NCI-H1417 treated with DMSO at 0.1 percent for 48 hours (cell line): ENCODE results near the gene ARHGAP4.

Experiments
- DNase-seq: peaks from one replicate; lab custom pipeline; 2025; lab: John Stamatoyannopoulos, UW

The ARHGAP4 gene

DNA sequence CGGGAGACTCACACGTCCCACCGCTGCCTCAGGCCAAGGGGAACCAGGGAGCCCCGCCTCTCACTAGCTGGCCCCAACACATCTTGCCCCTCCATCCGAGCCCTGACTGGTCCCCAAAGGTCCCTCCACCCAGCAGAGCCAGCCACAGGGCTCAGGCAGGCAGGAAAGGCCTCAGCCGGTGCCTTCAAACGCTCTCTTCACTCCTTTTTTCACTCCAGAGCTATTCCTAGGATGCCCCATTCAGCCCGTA lies 1.5 kb upstream of the ARHGAP4 start:
- no peak for DNase-seq

DNA sequence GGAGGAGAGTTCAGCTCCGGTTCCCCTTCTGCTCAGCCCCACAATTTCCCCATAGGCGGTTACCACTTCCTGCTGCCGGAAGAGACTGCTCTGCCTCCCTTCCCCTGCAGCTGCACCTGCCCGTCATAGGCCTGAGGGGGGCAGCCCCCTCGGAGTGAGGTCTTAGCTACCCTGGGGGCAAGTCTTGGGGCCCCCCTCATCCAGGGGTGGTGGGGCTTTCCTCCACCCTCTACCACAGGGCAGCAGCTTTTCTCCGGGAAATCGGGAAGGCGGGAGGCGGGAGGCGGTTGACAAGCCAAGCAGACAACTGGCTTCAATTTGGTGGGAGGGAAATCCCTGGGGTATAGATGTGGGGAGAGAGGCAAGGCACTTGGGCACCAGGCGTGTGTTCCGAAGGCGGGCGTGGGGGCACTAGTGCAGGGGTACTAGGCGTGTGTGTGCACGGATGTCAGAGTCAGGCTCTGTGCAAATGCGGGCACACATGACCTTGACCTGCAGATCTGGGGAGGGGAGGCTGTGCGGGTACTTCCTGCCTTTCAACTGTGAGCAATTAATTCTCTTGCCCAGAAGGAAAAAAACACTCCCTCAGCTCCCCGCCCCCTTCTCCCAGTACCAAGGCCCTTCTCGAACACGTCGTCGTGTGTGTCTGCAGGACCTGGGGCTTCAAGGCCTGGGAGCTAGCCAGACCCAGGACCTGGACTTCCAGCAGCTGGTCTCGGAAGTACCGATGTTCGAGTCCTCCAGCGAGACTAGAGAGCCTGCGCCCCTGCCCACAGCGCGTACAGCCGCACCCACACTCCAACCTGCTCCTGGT lies 1.0 kb upstream of the ARHGAP4 start:
- peak; percentile 27 for DNase-seq

DNA sequence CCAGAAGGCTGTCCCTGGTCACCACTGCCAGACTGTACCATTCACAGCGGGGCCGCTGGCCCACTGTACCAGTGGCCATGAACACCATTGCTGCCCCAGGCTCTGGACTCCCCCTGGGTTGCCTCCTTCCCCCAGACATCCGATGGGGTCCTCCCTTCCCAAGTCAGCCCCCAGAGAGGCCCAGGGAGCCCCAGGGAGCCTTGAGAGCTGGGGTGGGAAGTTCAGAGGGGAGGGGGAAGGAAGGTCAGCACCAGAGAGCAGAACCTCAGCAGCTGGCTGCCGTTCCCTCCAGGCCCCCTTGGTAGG lies 441 bp upstream of the ARHGAP4 start:
- no peak for DNase-seq

DNA sequence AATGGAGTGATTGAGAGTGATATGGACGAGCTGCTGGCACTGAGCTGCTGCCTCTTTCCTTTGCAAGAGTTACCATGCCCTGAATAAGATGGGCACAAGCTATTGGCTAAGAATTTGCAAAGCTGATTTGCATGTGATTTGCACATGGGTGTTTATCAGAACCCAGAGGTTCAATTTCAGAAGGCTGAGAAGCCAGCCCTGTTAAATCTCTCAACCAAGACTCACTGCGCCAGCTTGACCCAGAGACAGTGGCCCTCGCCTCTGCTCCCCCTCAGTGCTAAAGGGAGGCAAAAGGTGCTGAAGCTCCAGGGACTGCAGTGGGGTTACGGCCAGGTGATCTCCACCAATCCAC lies 701 bp downstream of the ARHGAP4 start:
- no peak for DNase-seq

DNA sequence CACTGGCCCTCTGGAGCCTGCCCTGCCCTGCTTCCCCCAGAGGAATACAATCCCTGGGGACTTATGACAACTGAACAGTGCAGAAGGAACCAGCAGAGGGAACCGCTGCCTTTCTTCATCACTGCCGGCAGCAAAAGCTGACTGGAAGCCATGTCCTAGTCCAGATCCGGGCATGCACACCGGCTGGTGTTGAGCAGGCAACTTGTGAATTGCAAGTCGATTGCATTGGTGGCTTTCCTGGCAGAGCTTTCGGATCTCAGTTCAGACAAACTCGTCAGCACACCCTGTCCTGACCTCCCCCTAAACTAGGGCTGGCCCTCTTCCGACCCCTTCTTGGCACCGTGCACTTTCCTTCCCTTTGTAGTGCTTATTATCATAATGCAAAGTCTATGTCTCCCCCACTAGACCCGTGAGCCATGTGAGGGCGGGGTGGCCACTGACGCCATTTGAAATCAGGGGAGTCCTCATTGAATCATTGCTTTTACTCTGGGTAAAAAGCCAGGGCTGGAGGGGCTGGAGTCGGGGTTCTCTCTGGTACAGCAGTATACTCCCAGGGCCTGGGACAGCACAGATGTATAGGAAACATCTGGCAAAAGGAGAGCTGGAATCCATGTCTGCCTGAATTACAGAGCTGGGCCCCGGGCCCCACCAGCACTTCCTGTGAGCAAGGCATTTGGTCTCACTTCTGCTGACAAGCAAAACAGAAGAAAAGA lies 1.8 kb downstream of the ARHGAP4 start:
- no peak for DNase-seq

DNA sequence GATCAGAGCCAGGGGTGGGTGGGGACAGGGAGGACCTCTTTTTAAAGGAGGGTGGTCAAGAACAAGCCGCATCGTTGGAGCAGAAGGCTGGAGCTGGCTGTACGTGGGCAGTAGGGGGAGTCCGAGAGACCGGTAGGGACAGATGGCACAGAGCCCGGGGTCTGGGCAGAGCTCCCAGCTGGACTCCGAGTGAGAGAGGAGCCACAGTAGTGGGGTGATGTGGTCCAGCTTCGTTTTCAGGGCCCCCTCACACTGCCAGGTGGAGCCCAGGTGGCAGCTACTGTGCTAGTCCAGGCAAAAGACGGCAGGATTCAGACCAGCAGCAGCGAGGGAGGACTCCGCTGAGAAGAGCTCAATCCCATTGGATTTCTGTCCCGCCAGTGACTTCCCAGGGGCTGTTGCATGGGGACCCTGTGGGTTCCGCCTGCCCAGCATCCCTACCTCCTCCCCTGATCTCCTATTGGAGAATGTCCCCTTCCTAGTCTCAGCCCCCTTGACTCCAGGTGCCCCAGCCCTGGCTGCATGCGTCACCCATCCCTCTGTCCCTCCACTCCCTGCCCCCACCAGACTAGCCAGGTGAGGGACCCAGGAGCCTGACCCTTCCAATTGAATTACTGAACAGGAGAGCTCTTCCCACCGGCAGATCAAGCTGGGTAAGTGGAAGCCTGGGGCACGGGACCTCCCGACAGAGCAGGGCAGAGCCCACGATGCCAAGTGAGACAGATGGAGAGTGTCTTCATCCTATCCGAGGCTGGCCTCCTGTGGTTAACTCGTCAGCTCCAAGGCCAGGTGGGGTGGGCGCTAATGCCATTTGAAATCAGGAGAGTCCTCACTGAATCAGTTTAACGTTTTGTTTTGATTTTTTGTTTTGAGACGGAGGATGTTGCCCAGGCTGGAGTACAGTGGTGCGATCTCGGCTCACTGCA lies 2.9 kb downstream of the ARHGAP4 start:
- no peak for DNase-seq

DNA sequence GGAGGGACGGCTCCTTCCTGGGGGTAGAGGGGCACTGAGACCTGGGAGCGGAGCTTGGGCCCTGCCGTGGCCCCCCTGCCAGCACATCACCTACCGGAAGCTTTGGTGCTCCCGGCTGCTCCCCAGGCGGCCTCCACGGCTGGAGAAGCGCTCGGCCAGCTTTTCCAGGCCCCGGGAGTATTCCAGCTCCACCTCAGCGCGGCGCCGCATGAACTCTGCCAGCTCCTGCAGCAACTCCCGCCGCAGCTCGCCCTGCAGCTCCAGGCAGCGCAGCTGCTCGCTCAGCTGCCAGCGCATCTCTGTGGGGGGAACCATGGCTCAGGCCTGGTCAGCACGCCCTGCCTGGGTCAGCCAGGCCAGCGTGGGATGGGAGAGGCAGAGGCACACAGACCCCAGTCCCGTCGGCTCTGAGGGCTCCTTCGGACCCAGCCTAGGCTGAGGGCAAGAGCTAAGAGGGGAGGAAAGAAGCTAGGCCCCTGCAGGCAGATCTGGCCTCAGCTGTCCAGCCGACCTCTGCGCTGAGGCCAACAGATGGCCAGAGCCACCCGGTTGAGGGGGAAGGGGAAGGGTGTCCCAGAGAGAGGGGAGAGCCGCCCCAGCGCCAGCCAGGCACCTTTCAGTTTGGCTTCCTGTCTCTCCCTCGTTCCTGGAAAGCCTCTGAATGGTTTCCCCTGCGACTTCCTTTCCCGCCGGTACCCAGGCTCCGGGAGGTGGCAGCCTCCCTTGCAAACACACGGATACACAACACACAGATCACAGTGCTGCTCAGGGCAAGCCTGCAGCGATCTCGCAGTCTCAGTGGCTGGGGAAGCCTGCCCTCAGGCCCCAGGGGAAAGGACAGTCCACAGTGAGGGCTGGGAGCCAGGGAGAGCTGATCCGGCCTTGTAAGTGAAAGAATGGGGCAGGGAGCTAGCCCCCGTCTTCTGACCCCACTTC lies 4.3 kb downstream of the ARHGAP4 start:
- no peak for DNase-seq

DNA sequence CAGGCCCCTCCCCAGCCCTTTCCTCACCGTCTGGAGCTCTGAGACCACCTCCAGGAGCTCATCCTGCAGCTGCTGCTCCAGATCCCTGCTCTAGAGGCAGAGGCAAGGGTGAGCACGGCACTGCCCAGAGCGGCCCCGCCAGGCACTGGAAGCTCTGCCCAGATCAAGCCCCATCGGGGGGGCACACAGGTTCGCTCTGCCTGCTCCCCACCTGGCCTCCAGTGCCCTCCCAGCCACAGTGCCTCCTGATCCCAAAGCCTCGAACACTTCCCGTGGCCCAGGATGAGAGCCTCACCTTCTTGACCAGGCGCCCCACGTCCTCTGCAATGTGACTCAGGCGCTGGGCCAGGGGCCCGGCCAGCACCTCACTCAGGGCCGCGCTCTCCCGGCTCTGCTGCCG lies 5.0 kb downstream of the ARHGAP4 start:
- no peak for DNase-seq

DNA sequence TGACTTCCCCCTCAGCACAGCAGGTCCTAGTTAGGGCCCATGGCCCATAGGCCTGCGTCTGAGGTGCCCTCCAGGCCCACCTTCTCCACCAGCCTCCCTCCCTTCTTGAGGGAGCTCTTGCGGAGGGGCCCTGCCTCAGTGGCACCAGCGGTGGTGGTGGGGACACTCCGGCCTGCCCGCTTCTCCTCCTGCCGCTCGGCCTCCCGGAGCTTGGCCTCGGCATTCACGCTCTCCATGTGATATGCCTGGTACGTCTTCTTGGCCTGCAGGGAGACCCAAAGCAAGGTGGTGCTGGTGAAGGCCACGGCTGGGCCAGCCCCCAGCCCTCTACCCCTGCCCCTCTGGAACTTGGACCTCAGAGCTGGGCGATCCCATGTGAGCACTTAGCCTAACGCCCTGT lies 5.5 kb downstream of the ARHGAP4 start:
- DNase-seq: no peak

DNA sequence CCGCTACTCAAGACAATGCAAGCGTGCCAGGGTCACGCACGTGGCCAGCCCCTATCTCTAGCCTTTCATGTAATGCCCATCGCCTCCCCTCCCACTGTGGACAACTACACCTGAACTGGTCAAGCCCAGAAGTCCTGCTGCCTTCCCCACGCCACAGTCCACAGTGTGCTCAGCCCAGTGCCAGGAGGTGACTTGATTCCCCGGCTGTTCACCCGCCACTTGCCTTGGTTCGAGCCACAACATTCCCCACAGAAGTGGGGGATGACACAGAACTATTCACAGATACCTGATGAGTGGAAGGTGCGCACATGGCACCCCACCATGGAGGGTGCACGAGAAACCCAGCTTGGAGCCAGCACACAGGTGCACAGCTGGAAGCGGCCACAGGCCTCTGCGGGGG lies 6.8 kb downstream of the ARHGAP4 start:
- DNase-seq: no peak

DNA sequence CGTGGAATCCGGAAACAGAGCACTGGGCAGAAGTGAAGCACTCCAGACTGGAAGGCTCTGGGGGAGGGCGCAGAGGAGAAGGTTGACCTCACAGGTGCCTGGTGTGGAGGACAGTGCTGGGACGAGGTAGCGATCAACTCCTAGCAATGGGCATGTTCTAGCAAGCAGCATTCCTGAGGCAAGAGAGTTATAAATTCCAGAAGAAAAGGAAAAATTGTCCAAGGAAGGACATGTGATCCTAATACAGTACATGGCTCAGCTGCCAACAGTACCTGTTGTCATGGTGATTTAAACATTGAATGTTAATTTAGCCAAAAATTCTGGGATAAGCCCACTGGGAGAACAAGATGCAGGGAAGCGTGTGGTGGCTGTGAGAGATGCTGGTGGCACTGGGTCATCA lies 8.2 kb downstream of the ARHGAP4 start:
- DNase-seq: no peak

DNA sequence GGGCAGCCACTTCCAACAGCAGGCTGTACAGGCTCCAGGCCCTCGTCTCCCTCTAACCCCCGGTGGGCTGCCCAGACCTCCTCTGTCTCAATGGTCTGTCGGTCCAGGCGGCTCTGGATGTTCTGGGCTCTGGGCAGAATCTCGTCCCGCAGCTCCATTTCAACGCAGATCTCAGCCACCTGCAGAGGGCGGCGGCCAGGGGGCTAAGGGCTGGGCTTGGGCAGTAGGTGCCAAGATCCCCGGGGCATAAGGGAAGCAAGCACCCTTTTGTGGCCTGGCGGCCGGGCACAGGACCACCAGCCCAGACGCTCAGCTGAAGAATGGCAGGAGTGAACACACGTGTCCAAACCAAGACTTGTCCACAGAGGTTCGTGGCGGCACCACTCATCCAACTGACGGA lies 12.4 kb downstream of the ARHGAP4 start:
- DNase-seq: no peak

DNA sequence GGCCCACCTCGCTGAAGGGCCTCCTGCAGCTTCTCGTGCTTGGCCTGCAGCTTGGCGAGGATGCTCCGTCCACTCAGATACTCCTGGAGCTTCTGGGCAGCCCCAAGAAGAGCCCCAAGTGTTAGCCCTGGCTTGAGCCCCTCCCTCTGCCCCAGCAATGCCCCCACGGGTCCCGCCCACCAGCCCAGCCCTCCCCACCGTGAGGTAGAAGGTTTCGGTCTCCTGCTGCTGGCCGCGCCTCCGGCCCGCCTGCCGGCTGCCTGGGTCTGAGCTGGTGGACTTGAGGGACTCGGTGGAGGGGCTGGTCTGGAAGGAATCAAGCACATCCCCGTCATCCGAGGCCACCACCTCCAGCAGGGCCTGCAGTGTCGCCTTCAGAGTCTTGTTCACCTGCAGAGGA lies 12.9 kb downstream of the ARHGAP4 start:
- DNase-seq: no peak

DNA sequence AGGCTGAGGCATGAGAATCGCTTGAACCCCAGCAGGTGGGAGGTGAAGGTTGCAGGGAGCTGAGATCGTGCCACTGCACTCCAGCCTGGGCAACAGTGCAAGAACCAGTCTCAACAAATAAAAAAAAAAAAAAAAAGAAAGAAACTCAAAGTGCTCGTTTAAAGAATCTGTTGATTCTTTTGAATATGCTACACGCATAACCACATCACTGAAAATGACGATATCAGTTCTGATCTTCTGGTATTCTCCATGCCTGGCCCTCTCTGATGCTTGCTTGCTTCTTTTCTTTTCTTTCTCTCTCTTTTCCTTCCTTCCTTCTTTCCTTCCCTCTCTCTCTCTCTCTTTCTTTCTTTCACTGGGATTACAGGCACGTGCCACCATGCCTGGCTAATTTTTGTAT lies 14.3 kb downstream of the ARHGAP4 start:
- no peak for DNase-seq

DNA sequence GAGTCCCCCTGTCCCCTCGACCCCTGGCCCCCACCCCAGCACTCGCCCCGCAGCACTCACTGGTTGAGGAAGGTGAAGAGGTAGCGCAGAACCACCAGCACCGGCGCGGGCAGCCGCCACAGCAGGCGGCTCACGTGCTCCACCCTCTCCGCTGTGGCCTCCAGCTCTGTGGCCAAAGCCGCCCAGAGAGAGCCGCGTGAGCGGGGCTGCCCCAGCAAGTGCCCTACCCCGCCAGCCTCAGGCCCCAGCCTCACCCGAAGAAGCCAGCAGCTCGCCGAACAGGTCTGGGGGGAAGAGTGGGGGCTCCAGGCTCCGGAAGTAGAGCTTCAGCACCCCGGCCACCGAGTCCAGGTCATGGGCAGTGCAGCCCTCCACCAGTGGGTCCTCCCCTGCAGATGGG lies 15.6 kb downstream of the ARHGAP4 start:
- DNase-seq: no peak

DNA sequence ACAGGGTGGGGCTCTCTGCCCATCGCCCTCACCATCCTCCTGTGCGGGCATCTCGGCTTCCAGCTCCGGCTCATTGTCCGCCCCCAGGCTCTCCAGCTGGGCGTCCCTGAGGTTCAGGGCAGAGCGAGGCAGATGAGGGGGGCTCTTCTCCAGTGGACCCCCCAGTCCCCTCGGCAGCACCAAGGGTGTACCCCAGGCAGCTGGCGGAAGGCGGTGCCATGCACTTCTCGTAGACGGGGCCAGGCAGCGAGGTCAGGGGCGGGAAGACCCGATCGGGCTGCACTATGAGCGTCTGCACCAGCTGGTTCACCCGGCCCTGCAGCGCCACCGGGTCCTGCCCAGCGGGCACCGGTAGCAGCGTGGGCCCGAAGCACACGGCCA lies 16.1 kb downstream of the ARHGAP4 start:
- no peak for DNase-seq

DNA sequence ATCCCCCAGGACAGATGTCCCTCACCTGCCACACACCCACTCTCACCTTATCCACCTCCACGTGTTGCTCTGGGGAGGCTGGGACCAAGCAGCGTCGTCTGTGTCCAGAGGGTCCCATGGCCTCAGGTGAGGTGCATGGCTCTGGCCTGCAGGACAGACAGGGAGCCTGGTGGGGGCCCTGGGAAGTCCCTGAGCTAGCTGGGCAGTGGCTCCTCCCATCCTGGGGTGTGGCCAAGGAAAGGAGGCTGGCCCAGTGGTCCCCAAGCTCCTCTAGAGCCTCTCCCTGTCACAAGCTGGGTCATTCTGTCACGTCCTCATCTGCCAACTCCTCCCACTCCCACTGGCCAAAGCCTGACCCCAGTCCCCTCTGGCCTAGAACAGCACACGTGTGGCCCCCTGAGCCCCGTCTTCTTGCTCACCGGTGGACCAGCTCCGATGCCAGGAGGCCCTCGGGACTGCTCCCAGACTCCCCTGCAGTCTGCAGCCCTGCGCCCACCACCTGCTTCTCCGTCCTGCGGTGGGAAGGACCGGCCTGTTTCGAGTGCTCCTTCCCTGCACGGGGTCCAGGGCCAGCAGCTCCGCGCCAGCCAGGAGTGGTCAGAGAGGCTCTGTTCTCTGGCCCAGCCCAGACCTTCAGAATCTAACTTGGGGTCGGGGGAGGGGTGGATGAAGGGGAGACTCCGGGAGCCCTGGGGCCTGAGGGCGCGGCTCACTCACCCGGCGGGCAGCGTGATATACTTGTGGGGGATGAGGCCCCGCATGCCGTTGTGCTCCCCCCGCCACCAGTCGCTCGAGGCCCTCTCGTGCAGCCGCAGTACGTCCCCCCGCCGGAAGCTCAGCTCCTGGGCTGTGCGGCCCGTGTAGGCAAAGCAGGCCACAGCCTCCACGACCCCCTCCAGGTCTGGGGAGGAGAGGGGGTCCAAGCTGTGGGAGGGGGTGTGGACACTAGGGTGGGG lies 16.8 kb downstream of the ARHGAP4 start:
- no peak for DNase-seq

DNA sequence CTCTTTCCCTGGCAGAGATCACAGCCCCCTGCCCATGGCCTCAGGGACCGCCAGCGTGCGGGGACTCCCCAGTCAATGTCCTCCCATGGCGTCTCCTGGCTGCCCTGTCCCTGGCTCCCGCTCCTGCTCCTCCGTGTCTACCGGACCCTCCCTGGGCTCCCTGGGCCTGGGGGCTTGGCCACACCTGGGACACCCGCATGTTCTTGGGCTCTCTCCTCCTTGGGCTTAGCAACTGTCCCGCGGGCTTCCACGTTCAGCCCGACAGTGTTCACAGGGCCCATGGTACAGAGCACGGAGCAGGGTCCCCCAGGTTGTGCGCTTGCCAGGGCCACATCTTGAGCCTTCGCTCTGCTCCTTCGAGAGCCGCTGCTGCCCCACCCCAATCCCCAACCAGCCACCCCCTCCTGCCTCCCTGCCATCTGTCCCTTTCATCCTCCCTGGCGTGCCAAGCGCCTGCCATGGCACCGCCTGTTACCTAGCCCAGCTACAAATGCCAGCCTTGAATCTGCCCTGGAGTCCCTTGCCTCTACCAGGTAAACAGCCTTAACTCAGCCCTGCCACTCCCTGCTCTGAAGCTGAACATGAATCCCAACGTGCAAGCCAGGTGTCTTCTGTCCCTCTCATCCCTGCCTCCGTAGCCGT lies 17.7 kb downstream of the ARHGAP4 start:
- no peak for DNase-seq

DNA sequence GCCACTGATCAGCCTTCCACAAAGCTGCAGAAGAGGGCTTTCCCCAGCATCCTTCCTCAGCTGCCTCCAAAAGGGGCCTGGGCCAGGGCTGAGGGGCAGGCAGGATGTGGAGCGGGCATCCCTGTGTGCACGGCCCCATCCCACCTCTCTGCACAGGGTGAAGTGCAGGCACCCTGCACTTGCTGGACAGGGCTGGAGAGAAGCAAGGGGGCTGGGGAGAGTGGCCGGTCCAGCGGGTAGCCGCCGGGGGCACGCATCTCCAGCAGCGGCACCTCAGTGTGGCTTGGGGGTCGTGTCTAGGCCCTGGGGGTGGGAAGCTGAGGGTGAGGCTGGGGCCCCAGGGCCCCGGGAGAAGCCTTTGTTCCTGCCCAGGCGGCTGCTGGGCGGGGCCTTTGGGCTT lies 18.6 kb downstream of the ARHGAP4 start:
- DNase-seq: no peak

DNA sequence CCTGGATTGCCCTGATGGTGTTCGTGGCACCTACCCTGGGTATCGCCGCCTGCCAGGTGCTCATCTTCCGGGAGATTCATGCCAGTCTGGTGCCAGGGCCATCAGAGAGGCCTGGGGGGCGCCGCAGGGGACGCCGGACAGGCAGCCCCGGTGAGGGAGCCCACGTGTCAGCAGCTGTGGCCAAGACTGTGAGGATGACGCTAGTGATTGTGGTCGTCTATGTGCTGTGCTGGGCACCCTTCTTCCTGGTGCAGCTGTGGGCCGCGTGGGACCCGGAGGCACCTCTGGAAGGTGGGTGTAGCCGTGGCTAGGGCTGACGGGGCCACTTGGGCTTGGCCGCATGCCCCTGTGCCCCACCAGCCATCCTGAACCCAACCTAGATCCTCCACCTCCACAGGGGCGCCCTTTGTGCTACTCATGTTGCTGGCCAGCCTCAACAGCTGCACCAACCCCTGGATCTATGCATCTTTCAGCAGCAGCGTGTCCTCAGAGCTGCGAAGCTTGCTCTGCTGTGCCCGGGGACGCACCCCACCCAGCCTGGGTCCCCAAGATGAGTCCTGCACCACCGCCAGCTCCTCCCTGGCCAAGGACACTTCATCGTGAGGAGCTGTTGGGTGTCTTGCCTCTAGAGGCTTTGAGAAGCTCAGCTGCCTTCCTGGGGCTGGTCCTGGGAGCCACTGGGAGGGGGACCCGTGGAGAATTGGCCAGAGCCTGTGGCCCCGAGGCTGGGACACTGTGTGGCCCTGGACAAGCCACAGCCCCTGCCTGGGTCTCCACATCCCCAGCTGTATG lies 19.7 kb downstream of the ARHGAP4 start:
- no peak for DNase-seq
